Thyroid gland (tissue), 4 donors: ENCODE data around the gene GPR132.

Source experiments
- CTCF ChIP-seq, 6 experiments: fragments of 200-600 bp in 3 of 6; fragments of 450-650 bp in 3 of 6; sonication (generic) in 3 of 6; IDR thresholded peaks; one replicate each; pipeline ENCODE4 v1.5.1; 2016 to 2019; ENCODE audit warnings: antibody characterized with exemption in 6 of 6, mild to moderate bottlenecking in 2 of 6, inconsistent platforms in 1 of 6, moderate library complexity in 1 of 6
- POLR2A ChIP-seq, 2 donors: fragments of 450-650 bp; IDR thresholded peaks; one replicate each; pipeline ENCODE4 v1.6.1; 2017; ENCODE audit warnings: antibody characterized with exemption in 2 of 2, mild to moderate bottlenecking in 2 of 2, moderate library complexity in 1 of 2

GRCh38 chr14:105068818-105069217 is 3.6 kb upstream of the GPR132 start:
- TF ChIP-seq CTCF (IDR thresholded peaks at IDR 0.05) (no peak), POLR2A (IDR thresholded peaks at IDR 0.05) (no peak)
